ENCODE data around the gene DNPH1. TPM values are rescaled to one million over a fixed set of nuclear protein-coding genes. Genes with fewer than 3 reads are reported as not detected.
A peak's percentile ranks its signal among the peaks of the same experiment; 100 is the strongest.

Gene DNPH1
- total RNA-seq, 1 donor from 2014 or later = 27.2 TPM

- TF ChIP-seq CTCF (IDR thresholded peaks at IDR 0.05) = no peak
- H3K36me3 Mint-ChIP-seq (ENCODE audit: unreplicated experiment) = no peaks in the 10 kb centered on the region
- no peak overlapping the region for H3K4me3 Mint-ChIP-seq (ENCODE audit: unreplicated experiment)
Observed at GRCh38 chr6:43248791-43249190, 19.5 kb upstream of the DNPH1 start.

GRCh38 chr6:43248101-43248500 is 18.8 kb upstream of the DNPH1 start:
- Mint-ChIP-seq H3K4me1 (ENCODE audit: unreplicated experiment) (peaks cover 22% of the 10 kb centered on the region), H3K36me3 (ENCODE audit: unreplicated experiment) (no peaks in the 10 kb centered on the region), H3K27me3 (ENCODE audit: unreplicated experiment) (peaks cover 13% of the 10 kb centered on the region)

More at GRCh38 chr6:43248791-43249190, 19.5 kb upstream of the DNPH1 start:
- Mint-ChIP-seq H3K4me1 (ENCODE audit: unreplicated experiment) (peaks cover 22% of the 10 kb centered on the region), H3K9me3 (ENCODE audit: unreplicated experiment) (no peaks in the 10 kb centered on the region), H3K27me3 (ENCODE audit: unreplicated experiment) (peaks cover 13% of the 10 kb centered on the region), H3K27ac (ENCODE audit: unreplicated experiment) (no peak overlapping the region)
- no peak for DNase-seq (ENCODE audit: extremely low spot score, unreplicated experiment)

GRCh38 chr6:43247114-43247999 is 18.1 kb upstream of the DNPH1 start:
- Mint-ChIP-seq H3K27ac (ENCODE audit: unreplicated experiment) (no peak overlapping the region), H3K4me1 (ENCODE audit: unreplicated experiment) (peaks cover 22% of the 10 kb centered on the region), H3K4me3 (ENCODE audit: unreplicated experiment) (peak overlapping the region; percentile 73)

More at GRCh38 chr6:43248101-43248500, 18.8 kb upstream of the DNPH1 start:
- TF ChIP-seq CTCF (IDR thresholded peaks at IDR 0.05) = no peak
- no peaks in the 10 kb centered on the region for H3K9me3 Mint-ChIP-seq (ENCODE audit: unreplicated experiment)
- H3K27ac Mint-ChIP-seq (ENCODE audit: unreplicated experiment) = no peak overlapping the region
- no peak for DNase-seq (ENCODE audit: extremely low spot score, unreplicated experiment)
- no peak overlapping the region for H3K4me3 Mint-ChIP-seq (ENCODE audit: unreplicated experiment)

GRCh38 chr6:43246301-43247113 is 17.2 kb upstream of the DNPH1 start:
- Mint-ChIP-seq H3K36me3 (ENCODE audit: unreplicated experiment) (no peaks in the 10 kb centered on the region), H3K4me3 (ENCODE audit: unreplicated experiment) (peak overlapping the region; percentile 73), H3K27ac (ENCODE audit: unreplicated experiment) (no peak overlapping the region), H3K9me3 (ENCODE audit: unreplicated experiment) (no peaks in the 10 kb centered on the region), H3K4me1 (ENCODE audit: unreplicated experiment) (peaks cover 18% of the 10 kb centered on the region), H3K27me3 (ENCODE audit: unreplicated experiment) (peaks cover 9% of the 10 kb centered on the region)
- no peak for TF ChIP-seq CTCF (IDR thresholded peaks at IDR 0.05)
- DNase-seq (ENCODE audit: extremely low spot score, unreplicated experiment) = no peak

More at GRCh38 chr6:43247114-43247999, 18.1 kb upstream of the DNPH1 start:
- Mint-ChIP-seq H3K9me3 (ENCODE audit: unreplicated experiment) (no peaks in the 10 kb centered on the region), H3K27me3 (ENCODE audit: unreplicated experiment) (peaks cover 13% of the 10 kb centered on the region), H3K36me3 (ENCODE audit: unreplicated experiment) (no peaks in the 10 kb centered on the region)
- DNase-seq (ENCODE audit: extremely low spot score, unreplicated experiment) = no peak
- no peak for TF ChIP-seq CTCF (IDR thresholded peaks at IDR 0.05)

All from osteocyte (in vitro differentiated cells).